Stimulated activated CD8-positive, alpha-beta memory T cell treated with anti-CD3 and anti-CD28 coated beads, Interleukin-4, amount 100 ng/mL, for 48 hours (primary cell): Measurements from ENCODE around the gene GLDN.

Experiments used
- DNase-seq: peaks from one replicate; pipeline ENCODE4 v3.0.0-alpha.2; 2020

The GLDN gene

GRCh38 chr15:51323749-51324148 is 17.7 kb upstream of the GLDN start:
- no peak for DNase-seq

- DNase-seq: no peak
These were observed 16.3 kb upstream of the GLDN start for GRCh38 chr15:51325167-51325566.

- DNase-seq: no peak
These were observed 14.4 kb upstream of the GLDN start for GRCh38 chr15:51327081-51327480.

- no peak for DNase-seq
These were observed 12.5 kb upstream of the GLDN start for GRCh38 chr15:51328926-51329325.

GRCh38 chr15:51331141-51331540 is 10.3 kb upstream of the GLDN start:
- DNase-seq: no peak

- no peak for DNase-seq
These were observed 9.0 kb upstream of the GLDN start for GRCh38 chr15:51332206-51333147.

- no peak for DNase-seq
These were observed 7.9 kb upstream of the GLDN start for GRCh38 chr15:51333571-51333970.

- no peak for DNase-seq
These were observed 7.4 kb upstream of the GLDN start for GRCh38 chr15:51334011-51334451.

- DNase-seq: no peak
These were observed 6.4 kb upstream of the GLDN start for GRCh38 chr15:51335087-51335486.

GRCh38 chr15:51335538-51336410 is 5.7 kb upstream of the GLDN start:
- DNase-seq: no peak

- DNase-seq: no peak
These were observed 3.0 kb upstream of the GLDN start, which contains the start of gene CYP19A1 for GRCh38 chr15:51338496-51338895. TSS of gene CYP19A1 (minus strand) at chr15:51338596. CDS start at chr15:51242912, 95,684 bp downstream.

- DNase-seq: no peak
These were observed 958 bp downstream of the GLDN start for GRCh38 chr15:51342227-51342999.

- no peak for DNase-seq
These were observed 2.0 kb downstream of the GLDN start for GRCh38 chr15:51343466-51343865.

GRCh38 chr15:51346136-51346535 is 4.7 kb downstream of the GLDN start:
- no peak for DNase-seq

- DNase-seq: no peak
These were observed 7.2 kb downstream of the GLDN start for GRCh38 chr15:51348688-51349087.

GRCh38 chr15:51349156-51349844 is 7.8 kb downstream of the GLDN start:
- no peak for DNase-seq

GRCh38 chr15:51350723-51351122 is 9.3 kb downstream of the GLDN start:
- DNase-seq: no peak

- no peak for DNase-seq
These were observed 12.5 kb downstream of the GLDN start for GRCh38 chr15:51353976-51354375.

- DNase-seq: no peak
These were observed 13.6 kb downstream of the GLDN start for GRCh38 chr15:51355096-51355495.

- no peak for DNase-seq
These were observed 14.7 kb downstream of the GLDN start for GRCh38 chr15:51356147-51356546.

GRCh38 chr15:51356983-51357382 is 15.5 kb downstream of the GLDN start:
- DNase-seq: no peak

GRCh38 chr15:51359981-51360380 is 18.5 kb downstream of the GLDN start:
- DNase-seq: no peak
